ENCODE measurements around the gene HEXB.

DNA sequence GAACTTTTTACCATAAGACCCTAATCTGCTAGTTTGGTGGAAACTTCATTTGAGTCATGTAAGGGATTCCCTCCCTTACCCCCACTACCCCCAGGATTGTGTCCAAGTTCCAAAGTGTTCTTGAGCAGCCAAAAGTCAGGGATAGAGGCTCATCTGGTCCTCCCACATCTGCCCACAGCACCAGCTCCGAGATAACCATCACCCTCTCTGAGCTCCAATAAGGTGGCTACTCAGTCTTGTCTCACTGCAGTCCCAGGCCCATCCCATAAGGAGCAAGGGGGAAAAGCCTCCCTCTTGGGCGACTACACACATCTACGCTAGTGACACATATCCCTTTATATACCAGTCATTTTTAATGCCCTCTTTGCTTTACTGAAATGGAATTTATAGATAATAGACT is 32.5 kb upstream of the HEXB start:
- TF ChIP-seq TAF1 (IDR thresholded peaks at IDR 0.05; ENCODE audit: low read depth) (no peak), EP300 (IDR thresholded peaks at IDR 0.05; ENCODE audit: borderline replicate concordance) (no peak), TCF12 (IDR thresholded peaks at IDR 0.05; ENCODE audit: low read depth) (no peak), YY1 (IDR thresholded peaks at IDR 0.05; ENCODE audit: low read depth) (no peak), CEBPB (IDR thresholded peaks at IDR 0.05) (no peak), RAD21 (IDR thresholded peaks at IDR 0.05; ENCODE audit: low read depth) (no peak)
- TF ChIP-seq, protein P1, sequence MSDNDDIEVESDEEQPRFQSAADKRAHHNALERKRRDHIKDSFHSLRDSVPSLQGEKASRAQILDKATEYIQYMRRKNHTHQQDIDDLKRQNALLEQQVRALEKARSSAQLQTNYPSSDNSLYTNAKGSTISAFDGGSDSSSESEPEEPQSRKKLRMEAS (IDR thresholded peaks at IDR 0.05) = no peak
- TF ChIP-seq, protein P2, sequence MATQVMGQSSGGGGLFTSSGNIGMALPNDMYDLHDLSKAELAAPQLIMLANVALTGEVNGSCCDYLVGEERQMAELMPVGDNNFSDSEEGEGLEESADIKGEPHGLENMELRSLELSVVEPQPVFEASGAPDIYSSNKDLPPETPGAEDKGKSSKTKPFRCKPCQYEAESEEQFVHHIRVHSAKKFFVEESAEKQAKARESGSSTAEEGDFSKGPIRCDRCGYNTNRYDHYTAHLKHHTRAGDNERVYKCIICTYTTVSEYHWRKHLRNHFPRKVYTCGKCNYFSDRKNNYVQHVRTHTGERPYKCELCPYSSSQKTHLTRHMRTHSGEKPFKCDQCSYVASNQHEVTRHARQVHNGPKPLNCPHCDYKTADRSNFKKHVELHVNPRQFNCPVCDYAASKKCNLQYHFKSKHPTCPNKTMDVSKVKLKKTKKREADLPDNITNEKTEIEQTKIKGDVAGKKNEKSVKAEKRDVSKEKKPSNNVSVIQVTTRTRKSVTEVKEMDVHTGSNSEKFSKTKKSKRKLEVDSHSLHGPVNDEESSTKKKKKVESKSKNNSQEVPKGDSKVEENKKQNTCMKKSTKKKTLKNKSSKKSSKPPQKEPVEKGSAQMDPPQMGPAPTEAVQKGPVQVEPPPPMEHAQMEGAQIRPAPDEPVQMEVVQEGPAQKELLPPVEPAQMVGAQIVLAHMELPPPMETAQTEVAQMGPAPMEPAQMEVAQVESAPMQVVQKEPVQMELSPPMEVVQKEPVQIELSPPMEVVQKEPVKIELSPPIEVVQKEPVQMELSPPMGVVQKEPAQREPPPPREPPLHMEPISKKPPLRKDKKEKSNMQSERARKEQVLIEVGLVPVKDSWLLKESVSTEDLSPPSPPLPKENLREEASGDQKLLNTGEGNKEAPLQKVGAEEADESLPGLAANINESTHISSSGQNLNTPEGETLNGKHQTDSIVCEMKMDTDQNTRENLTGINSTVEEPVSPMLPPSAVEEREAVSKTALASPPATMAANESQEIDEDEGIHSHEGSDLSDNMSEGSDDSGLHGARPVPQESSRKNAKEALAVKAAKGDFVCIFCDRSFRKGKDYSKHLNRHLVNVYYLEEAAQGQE (IDR thresholded peaks at IDR 0.05; ENCODE audit: low read depth) = no peak
